GM19395 (cell line): Measurements from ENCODE around the gene B4GAT1.
"Not testable (repeated sequence)": the region's sequence is repeated elsewhere in the genome, so short reads cannot be mapped to it uniquely, and the experiment has no call there.

Experiments used
- ATAC-seq: cut with Tn5 transposase; IDR thresholded peaks from one replicate; pipeline ENCODE4 v1.9.1; 2021; ENCODE audit warnings: mild to moderate bottlenecking, moderate library complexity; ENCODE audit not compliant: unreplicated experiment

B4GAT1 gene

DNA sequence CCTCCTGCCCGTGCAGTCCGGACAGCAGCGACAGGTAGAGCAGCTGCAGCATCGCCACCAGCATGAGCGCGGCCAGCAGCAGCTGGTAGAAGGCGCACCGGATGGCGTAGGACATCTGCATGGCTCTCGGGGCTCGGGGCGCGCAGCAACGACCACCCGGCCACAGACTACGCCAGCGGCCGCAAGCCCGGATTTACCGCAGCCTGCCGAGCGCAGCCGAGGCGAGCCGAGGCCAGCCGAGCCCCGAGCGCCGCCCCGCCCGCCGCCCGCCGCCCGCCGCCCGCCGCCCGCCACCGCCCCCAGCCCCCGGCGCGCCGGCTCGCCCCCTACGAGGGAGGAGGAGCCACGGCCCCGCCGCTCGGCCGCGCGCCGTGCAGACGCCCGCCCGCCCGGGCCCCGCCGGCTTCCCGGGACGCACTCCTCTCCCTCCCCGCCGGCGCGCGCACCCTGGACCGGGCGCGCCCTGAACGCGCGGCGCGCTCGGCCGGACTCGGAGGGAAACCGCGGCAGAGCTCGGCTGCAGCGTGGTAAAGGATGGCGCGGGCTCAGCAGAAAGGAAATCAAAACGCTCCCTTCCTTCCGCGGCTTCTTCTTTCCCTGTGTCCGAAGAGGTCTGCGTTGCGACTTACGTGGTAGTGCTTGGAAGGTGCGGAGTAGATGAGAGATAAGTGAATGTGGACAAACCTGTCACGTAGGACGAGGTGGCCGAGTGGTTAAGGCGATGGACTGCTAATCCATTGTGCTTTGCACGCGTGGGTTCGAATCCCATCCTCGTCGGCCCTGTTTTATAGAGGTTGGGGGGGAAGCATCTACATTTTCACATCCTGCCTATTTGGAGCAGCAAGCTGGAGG is at the start of gene B4GAT1:
B4GAT1 (minus strand) TSS at position 205 of the 852 bp plus-strand sequence; CDS start at position 121, 84 bp downstream.
- no peak for ATAC-seq

DNA sequence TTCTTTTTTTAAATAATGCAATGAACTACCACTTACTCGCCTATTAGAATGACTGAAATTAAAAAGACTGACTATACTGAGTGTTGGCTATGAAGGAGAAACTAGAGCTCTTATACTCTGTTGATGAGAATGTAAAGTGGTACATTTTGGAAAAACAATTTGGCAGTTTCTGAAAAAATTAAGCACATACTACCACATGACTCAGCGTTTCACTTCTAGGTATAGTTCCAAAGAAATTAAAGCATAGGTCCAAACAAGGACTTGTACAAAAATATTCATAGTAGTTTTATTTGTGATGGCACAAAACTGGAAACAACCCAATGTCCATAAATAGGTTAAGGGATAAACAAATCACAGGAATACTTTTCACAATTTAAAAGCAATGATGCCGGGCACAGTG is 46.5 kb upstream of the B4GAT1 start:
- no peak for ATAC-seq

DNA sequence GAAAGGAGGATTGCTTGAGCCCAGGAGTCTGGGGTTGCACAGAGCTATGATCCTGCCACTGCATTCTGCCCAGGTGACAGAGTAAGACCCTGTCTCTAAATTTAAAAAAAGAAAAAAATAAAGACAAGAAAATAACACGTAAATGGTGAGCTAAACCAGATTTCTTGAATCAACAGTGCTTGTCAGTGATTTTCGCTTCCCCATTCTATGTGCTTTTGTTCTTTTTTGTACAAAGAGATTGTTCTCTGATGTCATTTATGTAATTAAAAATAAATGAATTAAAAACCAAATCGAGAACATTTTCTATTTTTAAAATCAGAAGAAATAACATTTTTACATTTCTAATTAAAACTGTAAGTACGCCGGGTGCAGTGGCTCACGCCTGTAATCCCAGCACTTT is 43.9 kb upstream of the B4GAT1 start:
- ATAC-seq = no peak

DNA sequence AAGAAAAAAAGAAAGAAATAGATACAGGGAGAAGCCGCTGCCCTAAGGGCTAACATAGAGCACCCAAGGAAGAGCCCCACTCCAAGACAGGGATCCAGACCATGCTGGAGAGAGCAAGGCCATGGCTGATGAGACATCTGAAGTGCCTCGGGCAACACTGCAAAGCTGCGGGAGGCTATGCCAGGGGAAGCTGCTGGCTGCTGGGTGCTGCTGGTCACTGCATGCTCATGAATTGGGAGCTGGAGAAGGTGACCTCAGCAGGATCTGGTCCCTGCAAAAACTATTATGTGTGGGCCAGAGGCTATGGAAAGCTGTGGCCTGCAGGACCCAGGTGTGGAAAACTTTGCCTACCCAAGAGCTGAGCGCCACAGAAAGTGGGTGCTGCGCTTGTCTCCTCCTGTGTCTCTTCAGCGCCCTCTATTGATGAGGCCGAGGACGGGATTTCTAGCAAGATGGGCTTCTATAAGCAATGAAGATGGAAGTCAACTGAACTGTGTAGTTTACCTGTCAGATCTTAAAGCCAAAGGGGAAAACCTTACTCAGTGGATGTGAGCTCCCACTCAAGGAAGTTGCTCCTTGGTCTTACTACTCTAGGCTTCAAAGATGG is 41.5 kb upstream of the B4GAT1 start:
- no peak for ATAC-seq

DNA sequence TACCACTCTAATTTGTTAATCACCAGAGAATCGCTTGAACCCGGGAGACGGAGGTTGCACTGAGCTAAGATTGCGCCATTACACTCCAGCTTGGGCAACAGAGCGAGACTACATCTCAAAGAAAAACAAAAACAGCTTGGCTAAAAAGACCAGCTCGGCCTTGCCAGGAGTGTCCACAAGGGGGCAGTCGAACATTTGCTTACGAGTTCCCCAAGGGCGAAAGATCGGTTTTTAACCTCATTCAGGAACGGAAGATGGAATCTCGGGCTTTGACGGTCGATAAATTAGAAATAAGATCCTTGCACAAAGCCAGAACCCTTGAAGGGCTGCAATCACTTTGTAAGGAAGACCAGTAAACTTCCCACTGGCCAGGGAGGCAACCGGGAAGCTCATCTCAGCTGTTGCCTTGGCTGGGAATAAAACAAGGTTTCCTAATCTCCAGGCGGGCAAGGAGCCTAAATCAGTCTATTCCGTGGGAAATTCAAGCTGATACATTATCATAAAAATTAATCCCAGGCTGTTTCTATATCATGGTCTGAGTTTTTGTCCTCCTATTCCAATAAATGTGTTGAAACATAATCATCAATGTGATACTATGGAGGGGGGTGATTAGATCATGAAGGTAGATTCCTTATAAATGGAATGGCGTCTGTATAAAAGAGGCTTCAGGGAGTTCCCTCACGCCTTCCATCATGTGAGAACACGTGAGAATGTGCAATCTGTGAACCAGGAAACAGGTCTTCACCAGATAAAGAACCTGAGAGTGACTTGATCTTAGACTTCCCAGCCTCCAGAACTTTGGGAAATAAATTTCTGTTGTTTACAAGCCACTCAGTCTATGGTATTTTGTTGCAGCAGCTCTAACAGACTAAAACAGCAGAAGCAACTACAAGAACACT is 39.0 kb upstream of the B4GAT1 start:
- no peak for ATAC-seq

DNA sequence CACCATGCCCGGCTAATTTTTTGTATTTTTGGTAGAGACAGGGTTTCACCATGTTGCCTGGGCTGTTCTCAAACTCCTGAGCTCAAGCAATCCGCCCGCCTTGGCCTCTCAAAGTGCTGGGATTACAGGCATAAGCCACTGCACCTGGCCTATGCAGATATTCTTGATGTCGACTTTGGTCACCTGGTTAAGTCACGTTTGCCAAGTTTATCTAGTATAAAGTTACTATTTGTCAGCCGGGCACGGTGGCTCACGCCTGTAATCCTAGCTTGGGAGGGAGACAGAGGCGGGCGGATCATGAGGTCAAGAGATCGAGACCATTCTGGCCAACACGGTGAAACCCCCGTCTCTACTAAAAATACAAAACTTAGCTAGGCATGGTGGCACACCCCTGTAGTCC is 36.9 kb upstream of the B4GAT1 start:
- not testable (repeated sequence) for ATAC-seq

DNA sequence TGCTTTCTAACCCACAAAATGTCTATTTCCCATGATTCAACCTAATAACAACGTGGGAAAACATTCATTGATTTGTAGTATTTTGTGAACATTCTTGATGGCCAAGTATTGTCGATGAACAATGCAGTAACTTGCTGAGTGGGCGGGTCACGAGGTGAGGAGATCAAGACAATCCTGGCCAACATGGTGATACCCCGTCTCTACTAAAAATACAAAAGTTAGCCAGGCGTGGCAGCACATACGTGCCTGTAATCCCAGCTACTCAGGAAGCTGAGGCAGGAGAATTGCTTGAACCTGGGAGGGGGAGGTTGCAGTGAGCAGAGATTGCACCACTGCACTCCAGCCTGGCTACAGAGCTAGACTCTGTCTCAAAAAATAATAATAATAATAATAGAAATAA is 32.8 kb upstream of the B4GAT1 start:
- ATAC-seq = not testable (repeated sequence)

DNA sequence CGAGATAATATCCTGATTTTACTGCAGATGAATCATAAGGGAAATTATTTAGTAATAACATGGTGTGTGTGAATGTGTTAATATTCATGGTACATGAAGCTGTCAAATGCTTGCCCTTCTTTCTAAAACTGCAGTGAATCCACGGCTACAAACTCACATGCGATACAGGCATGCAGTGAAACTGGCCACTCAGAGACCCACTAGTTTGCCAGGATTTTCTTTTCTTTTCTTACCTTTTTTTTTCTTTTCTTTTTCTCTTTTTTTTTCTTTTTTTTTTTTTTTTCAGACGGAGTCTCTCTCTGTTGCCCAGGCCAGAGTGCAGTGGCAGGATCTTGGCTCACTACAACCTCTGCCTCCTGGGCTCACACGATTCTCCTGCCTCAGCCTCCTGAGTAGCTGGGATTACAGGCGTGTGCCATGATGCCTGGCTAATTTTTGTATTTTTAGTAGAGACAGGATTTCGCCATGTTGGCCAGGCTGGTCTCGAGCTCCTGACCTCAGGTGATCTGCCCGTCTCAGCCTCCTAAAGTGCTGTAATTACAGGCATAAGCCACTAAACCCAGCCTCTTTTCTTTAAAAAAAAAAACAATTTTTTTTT is 26.4 kb upstream of the B4GAT1 start:
- ATAC-seq = not testable (repeated sequence)

DNA sequence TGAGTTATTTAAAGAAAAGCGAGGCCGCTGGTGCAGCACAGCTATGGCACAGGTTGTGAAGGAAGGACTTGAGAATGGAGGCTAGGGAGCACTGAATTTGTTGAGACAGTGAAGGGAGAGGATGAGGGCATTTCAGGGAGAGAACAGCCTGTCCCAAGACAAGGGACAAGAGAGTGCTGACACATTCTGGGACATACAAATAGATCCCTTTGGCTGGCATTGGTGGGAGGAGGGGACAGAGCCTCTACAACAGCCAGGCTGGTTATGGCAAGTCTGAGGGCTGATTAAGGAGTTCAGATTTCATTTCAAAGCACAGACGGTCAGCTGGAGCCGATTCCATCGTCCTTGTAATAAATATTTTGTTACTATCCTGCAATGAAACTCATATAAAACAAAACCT is 25.8 kb upstream of the B4GAT1 start:
- no peak for ATAC-seq

DNA sequence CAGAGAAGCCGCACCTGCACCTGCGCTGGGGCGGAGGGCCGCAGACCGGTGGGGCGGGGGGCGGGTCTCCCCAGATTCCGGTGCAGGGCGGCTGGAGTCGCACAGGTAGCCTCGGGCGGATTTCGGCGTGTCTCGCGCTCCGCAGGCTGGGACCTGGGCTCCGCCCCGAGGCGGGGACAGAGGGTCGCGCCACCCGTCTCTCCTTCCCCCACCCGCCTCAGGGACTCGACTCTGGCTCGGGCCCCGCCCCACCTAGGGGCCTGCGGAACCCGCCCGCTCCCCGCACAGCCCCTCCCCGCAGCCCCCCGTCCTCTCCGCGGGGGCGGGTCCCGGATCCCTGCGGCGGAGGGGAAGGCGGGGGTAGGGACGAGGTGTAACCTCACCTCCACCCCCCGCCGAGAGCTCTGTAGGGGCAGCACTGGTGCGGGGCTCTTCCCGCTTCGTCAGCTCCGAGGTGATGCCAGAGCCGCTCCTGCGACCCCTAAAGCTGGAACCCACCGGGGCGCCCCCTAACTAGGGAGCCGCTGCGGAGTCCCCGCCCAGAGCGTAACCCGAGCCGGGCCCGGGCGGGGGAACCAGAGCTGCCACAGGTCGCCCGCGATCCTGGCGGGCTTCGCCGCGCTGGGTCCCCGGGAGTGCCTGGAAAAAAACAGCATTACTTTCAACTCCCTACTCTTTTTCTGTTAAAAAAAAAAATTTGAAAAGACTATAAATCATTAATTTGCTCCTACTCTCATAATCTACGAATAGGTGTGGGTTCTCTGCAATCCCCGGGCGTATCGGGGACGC is 24.4 kb upstream of the B4GAT1 start, which contains the start of gene SLC29A2:
SLC29A2 (minus strand) TSS at position 134 of the 789 bp plus-strand sequence. CDS start 169 bp downstream, outside the sequence.
- peak; percentile 71 for ATAC-seq

DNA sequence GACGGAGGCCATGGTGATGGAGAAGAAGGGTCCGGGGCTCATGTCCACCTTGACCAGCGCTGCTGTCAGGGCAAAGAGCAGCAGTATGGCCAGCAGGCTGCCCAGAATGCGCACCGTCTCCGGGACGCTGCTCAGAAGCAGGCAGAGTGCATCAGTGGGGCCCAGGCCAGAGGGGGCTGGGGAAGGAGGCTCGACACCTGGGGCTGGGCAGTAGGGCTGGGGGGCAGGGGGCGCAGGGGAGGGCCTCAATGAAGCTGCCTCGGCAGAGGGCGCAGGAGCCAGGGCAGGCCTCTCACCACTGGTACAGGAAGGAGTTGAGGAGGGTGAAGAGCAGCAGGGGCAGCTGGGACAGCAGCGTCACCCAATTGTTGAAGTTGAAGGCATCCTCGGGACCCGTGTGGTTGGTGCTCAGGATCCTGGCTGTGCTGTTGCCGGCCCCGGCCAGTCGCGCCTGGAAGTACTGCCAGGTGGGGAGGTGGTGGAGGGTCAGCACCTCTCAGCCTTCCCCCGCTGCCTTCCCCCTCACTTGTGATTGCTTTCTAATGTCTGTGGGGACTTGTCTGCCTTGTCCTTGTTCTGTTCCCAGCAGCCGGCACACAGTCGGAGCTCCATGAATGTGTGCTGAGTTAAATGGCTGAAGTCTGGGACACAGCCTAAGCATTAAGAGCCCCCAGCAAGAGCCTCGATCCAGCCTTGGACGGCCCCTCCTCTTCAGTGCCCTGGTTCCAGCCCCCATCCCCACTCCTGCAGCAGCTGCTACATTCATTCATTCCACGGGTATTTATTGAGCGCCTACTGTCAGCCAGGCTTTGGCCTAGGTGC is 21.9 kb upstream of the B4GAT1 start:
- no peak for ATAC-seq

DNA sequence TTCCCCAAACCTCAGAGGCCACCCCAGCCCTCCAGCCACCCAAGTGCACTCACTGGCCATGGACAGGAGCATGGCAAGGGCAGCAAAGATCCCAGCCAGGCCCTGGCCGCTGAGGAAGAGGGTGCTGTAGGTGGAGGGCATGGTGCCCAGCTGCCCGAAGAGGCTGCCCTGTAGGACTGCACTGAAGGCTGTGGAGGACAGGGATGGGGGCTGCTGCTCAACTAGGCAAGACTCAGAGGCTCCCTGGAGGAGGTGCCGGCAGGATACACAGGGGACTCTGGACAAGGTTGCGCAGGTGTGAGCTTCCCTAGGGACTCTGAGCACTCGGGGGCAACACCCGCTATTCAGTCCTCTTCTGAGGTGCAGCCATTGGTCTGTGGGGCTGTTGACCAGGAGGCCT is 21.1 kb upstream of the B4GAT1 start:
- ATAC-seq = no peak

DNA sequence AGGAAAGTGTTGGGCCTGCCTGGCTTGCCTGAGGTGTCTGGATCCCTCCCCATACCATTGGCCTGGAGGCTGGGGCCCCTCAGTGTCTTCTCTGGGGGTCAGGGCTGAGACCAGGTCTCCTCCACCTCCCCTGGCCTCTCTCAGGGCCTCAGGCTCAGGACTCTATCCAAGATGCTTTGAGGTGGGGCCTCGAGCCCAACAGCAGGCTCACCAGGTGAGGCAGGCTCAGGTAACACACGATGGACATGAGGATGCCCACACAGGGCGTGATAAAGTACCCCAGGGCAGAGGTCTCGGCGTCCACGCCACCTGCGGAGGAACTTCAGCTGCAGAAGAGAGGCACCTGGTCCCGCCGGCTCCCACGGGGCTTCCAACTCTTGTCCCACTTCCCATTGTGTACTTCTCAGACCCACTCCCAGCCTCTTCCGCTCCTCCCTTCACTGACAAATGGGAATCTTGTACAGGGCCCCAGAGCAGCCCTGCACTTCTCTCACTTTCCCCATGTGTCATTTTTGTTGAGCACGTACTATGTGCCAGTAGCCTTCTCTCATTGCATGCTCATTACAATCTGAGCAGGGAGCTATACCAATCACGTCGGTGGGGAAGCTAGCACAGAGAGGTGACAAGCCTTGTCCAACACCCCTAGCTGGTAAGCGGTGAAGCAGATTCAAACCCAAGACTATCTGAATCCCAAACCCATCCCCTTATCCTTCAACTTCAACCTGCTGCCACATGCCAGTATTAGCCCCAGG is 20.3 kb upstream of the B4GAT1 start:
- no peak for ATAC-seq

DNA sequence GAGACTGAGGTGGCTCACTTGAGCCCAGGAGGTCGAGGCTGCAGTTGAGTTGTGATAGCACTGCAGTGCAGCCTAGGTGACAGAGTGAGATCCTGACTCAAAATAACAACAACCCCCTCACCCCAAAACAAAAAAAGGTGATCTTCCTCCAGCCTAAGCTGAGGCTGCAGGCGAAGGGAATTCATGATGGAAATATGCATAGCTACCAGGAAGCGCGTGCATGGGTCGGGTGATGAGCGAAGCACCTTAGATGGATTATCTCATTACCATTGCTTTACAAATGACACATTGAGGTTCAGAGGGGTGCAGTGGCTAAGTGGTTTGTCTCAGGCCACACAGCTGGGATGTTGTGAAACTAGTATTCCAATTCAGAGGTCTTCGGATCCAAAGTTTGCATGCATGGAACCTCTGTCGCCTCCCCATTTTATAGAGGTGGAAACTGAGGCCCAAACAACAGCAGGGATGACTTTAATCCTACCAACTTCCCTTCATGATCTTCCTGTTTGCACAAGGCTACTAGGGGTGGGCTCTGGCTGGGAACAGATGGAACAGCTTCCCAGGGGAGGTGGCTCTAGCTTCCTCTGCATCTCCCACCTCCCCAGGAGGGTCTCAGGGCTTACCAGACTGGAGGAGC is 19.5 kb upstream of the B4GAT1 start:
- no peak for ATAC-seq

DNA sequence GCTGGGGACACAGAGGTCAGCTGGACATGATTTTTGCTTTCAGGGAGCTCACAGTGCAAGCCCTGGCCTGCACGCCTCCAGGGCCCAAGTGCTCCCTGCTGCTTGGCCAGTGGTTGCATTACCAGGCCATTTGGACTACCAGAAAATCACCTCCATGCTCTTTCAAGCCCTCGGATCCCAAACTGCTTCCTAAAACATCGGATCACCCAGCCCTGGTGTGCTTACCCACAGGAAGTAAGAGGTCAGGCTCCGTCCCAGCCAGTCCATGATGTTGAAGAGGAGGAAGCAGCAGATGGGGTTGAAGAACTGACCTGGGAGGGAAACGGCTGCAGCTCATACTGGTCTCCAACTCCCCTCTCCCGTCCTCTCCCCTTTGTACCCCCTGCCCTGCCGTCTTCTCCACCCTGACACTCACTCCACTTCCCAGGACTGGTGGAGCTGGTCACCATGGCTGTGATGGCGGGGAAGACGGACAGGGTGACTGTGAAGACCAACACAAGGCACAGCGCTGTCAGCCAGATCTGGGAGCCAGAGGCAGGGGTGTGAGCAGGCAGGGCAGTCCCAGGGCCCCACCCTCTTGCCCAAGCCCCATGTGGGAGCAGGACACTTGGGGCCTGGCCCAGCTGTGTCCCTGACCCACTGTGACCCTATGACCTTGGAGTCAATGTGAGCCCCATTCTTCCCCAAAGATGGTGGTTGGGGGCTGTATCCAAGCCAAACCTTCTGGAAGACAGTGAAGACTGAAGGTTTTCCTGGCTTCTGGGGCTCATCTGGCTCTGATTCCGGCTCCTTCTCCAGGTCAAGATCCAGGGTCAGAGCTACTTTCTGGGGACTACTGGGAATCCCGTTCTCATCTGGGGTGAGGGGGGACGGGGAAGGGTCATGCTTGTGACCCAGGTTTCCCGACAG is 18.5 kb upstream of the B4GAT1 start:
- no peak for ATAC-seq

DNA sequence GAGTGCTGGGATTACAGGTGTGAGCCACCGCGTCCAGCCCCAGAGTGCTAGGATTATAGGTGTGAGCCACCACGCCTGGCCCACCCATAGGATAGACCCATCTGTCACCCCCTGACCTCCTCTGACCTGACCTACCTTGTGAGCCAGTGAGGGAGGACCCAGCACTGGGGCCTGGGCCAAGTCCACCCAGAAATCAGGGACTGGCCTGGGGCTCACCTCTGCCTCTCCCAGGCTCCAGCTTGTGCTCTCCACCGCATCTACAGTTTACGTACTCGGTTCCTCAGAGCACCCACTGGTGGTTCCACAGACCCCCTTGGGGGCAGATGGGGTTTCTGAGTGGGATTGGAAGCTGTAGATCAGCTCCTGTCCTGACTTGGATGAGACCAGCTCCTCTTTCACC is 17.7 kb upstream of the B4GAT1 start:
- ATAC-seq = no peak
